ENCODE measurements around the gene CDH15.

Gene CDH15

DNA sequence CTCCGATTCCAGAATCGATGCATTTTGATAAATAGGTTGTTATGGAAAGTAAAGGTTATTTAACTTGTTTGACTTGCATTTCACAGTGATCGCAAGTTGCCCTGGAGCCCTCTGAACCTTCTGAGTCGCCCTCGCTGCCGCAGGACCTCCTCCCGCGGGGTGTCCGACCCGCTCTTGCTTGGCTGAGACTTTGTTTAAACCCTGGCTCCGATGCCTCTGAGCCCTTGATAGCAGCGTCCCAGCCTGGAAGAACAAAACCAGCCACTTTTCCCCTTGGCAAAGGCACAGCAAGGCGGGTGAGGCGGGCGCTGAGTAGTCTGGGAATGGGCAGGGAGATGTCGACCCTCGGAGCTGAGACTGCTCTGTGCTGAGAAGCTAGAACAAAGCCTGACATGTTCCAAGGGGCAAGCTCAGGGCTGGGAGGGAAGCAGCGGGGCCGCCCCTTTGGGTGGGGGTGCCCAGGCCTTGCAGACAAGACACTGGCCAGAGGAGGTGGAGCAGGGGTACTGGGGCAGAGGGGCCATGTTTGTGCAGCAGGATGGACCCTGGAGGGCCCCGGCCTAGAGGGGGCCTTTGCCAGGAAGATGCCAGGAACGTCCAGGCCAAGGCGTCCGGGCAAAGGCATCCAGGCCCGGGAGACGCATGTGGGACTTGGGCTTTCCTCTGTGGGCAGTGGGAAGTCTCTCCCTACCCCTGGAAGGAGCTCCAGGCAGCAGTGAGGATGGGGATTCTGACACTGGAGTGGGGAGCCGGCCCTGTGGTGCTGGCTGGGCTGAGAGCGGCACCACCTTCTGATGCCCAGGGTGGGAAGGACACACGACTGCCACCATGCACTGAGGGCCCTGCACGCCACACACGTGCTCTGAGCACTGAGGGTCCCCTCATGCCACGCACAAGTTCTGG, 30.3 kb upstream of the CDH15 start:
- no peak for DNase-seq (ENCODE audit: low read depth, low spot score)

DNA sequence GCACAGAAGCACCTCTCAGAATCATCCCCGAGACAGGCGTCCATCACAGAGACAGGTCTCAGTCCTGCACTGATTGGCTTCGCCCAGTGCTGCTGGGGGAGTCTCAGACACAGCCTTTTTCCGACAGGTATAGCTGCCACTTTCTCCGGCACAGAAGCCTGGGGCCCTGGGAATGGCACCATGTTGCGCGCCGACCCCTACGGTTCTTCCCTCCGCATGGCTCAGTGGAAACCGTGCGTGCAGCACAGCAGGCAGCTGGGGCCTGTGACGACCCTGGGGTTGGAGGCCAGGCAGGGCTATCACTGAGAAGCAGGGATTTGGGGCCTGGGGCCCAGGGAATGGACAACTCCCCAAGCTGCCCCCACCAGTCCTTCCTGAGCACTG, 29.7 kb upstream of the CDH15 start:
- no peak for DNase-seq (ENCODE audit: low read depth, low spot score)

- DNase-seq (ENCODE audit: low read depth, low spot score): no peak
Observed at GRCh38 chr16:89142474-89143195, 28.9 kb upstream of the CDH15 start.

DNA sequence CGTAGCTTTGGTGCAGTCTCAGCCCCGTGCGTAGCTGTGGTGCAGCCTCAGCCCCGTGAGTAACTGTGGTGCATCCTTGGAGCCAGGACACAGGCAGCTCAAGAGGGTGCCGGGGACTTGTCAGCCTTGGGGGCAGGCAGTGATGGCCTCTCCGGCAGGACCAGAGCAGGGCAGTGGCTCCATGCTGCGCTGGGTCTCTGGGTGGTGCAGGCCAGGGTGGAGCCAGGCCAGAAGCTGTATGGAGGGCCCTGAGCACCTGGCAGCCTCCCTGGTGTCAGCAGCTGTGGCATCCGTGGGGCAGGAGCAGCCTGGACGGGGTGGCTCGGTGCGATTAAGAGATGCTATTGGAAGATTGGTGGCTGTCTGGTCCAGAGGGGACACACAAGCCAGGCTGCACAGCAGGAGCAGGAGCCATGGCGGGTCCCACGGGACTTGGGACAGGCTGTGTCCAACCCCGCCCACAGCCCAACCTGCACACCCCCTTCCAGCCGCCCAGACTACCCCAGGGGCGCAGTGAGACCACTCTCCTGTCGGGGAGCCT, 28.3 kb upstream of the CDH15 start:
- no peak for DNase-seq (ENCODE audit: low read depth, low spot score)

- no peak for DNase-seq (ENCODE audit: low read depth, low spot score)
Observed at GRCh38 chr16:89143911-89144675, 27.5 kb upstream of the CDH15 start.

DNA sequence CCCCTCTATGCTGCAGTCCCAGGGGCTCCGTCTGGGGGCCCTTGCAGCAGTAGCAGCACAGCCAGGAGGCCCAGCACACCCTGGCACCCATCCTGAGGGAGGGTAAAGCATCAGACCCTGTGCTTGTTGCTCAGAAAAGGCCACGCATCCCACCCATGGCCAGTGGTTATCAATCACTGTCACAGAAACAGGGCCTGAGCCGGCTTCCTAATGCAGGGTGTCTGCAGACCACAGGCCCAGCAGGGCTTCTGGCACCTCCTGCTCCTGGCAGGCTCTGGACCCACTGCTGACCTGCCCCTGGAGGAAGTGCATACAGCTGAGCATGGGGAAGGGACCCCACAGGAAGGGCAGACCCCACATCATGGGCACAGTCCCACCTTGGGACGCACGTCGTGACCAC, 26.9 kb upstream of the CDH15 start:
- no peak for DNase-seq (ENCODE audit: low read depth, low spot score)

DNA sequence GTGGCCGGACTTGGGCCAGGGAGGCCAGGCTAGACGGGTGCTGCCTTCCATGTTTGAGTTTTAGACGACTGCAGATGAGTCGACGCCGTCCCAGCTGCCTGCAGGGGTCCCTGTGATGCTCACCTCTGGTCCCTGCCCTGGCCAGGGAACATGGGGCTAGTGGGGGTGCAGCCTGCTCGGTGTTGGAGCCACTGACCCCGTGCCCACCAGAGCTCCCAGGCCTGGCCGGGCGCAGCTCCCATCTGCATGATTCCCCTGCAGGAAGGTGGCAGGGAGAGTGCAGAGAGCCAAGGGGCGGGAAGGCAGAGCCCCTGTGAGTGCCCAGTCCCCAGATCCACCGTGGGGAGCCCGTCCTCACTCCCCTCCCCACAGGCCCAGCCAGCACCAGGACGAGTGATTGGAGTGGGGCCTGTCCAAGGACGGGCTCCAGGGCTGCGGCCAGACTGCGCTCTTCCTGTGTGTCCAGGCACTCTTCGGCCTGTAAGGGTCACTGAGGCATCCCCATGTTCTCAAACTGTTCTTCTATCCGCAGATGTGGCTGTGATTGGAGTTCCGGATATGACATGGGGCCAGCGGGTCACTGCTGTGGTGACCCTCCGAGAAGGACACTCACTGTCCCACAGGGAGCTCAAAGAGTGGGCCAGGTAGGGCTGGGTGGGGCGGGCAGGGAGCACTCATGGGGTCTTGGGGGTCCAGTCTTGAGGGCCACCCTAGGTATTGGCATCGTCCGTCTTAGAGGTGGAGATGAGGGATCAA, 26.0 kb upstream of the CDH15 start:
- no peak for DNase-seq (ENCODE audit: low read depth, low spot score)

GRCh38 chr16:89146211-89147005, 25.1 kb upstream of the CDH15 start:
- DNase-seq (ENCODE audit: low read depth, low spot score): no peak

GRCh38 chr16:89147085-89147817, 24.3 kb upstream of the CDH15 start:
- no peak for DNase-seq (ENCODE audit: low read depth, low spot score)

DNA sequence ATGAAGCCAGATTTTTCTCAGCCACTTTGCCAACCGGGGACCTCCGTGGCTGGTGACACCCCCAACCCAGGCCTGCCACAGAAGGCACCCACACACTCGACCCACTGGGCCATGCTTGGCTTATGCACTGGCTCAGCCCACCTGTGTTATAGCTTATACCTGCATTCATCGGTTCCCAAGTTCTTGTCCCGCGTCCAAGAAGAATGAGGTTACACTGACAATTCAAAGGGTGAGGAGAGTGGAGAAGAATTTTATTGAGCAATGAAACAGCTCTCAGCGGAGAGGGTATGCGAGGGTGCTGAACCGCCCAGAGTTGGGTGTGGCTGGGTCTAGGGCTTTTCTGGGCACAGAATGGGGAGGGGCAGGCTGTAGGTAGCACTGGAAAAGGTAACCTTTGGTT, 22.2 kb upstream of the CDH15 start:
- no peak for DNase-seq (ENCODE audit: low read depth, low spot score)

- no peak for DNase-seq (ENCODE audit: low read depth, low spot score)
Observed at GRCh38 chr16:89150090-89150835, 21.3 kb upstream of the CDH15 start.

DNA sequence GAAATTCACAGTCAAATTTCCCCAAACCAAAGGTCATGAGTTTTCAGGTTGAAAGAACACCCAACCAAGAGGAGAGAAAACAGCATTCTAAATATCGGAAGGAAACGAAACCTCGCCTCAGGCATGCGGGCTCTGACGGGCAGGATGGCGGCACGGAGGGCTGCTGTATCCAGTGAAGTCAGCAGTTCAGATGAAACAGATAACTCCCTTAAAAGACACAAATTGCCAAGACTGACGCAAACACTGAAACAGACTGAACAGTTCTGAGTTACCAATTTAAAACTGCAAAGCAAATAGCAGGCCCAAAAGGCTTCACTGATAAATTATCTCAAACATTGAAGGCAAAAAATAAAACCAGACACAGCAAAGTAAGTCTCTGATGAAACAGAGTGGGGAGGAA, 20.6 kb upstream of the CDH15 start:
- no peak for DNase-seq (ENCODE audit: low read depth, low spot score)

GRCh38 chr16:89152831-89153700, 18.5 kb upstream of the CDH15 start:
- no peak for DNase-seq (ENCODE audit: low read depth, low spot score)

DNA sequence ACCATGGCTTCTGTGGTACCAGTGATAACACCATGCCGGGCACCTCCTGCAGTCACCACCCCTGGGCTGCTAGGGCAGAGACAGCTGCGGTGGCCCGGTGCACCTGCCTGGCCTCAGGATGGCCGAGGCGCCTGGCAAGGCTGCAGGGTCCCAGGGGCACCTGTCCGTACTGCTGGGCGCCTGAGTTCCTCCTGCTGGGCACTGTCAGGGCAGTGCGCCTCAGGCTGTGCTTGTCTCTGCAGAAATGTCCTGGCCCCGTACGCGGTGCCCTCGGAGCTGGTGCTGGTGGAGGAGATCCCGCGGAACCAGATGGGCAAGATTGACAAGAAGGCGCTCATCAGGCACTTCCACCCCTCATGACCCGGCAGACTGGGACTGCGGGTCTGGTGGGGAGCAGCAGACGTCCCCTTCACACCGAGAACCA, 17.7 kb upstream of the CDH15 start:
- DNase-seq (ENCODE audit: low read depth, low spot score): no peak

DNA sequence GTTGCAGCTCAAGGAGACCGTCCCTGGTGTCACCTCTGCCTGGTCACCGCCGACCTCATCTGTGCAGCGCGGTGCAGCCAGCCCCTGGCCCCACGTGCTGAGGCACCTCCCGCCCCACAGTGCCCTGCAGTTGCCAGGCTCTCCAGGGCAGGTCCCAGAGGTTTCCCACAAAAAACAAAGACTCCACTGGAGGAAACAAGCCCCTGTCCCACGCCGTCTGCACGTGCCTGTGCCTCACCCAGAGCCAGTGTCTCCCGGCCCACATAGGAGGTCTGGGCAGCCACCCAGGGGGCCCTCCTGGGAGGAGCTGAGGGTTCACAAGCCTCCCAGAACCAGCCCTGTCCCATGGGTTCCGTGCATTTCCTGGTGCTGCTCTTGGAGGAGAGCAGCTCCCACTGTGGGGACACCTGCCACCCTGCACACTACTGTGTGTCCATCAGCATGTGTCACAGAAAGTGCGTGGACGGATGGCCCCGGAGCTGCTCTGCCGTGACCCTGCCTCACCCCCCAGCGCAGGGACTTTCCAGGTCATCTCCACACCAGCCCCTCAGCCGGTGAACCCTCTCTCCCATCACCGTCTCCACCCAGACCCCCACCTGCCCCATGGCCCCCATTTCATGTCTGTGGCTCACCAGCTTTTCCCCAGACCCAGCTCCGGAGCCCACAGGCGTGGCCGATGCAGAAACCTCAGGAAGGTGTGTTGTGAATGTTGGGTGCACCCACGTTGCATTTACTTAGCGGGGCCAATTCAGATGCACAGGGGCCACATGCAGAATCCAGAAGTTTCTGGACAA, 17.0 kb upstream of the CDH15 start:
- no peak for DNase-seq (ENCODE audit: low read depth, low spot score)

DNA sequence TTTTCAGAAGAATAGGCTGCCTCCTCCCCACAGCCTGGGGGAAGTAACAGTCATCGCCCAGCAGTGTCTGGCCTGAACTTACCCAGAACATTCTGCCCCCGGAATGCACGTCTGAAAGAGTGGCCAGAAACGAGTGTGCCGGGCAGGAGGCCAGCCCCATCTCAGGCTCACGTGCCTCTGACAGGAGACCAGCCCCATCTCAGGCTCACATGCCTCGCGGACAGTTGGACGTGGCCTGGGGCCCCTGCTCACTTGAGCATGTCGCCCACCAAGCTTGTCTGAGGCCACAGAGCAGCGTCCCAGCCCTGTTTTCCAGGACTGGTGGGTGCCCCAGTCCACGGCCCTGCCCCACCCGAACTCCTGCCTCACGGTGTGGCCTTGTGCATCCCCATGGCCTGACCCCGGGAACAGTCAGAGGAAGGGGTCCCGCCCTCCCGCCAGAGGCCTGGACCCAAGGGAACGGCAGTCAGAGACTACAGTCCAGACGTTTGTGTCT, 16.3 kb upstream of the CDH15 start:
- peak; percentile 24 for DNase-seq (ENCODE audit: low read depth, low spot score)
